ENCODE results near the gene ADAMTS14.
"Not testable (repeated sequence)": the region's sequence is repeated elsewhere in the genome, so short reads cannot be mapped to it uniquely, and the experiment has no call there.

ADAMTS14 gene

GRCh38 chr10:70658582-70659136 is 13.6 kb upstream of the ADAMTS14 start:
- DNase-seq (ENCODE audit: low spot score) = no peak

DNA sequence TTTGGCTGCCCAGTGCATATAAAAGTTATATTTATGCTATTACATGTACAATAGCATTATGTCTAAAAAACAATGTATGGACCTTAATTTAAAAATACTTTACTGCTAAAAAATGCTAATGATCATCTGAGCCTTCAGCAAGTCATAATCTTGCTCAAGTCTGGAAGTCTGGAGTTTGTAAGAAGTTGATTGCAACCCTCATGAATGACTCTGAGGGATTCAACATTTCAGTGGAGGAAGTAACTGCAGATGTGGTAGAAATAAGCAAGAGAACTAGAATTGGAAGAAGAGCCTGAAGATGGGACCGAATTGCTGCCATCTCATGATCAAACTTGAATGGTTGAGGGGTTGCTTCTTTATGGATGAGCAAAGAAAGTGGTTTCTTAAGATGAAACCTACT is 13.0 kb upstream of the ADAMTS14 start:
- DNase-seq (ENCODE audit: low spot score) = no peak

GRCh38 chr10:70660722-70661121 is 11.6 kb upstream of the ADAMTS14 start:
- no peak for DNase-seq (ENCODE audit: low spot score)

- DNase-seq (ENCODE audit: low spot score) = no peak
Measured at GRCh38 chr10:70661623-70662361, 10.5 kb upstream of the ADAMTS14 start.

DNA sequence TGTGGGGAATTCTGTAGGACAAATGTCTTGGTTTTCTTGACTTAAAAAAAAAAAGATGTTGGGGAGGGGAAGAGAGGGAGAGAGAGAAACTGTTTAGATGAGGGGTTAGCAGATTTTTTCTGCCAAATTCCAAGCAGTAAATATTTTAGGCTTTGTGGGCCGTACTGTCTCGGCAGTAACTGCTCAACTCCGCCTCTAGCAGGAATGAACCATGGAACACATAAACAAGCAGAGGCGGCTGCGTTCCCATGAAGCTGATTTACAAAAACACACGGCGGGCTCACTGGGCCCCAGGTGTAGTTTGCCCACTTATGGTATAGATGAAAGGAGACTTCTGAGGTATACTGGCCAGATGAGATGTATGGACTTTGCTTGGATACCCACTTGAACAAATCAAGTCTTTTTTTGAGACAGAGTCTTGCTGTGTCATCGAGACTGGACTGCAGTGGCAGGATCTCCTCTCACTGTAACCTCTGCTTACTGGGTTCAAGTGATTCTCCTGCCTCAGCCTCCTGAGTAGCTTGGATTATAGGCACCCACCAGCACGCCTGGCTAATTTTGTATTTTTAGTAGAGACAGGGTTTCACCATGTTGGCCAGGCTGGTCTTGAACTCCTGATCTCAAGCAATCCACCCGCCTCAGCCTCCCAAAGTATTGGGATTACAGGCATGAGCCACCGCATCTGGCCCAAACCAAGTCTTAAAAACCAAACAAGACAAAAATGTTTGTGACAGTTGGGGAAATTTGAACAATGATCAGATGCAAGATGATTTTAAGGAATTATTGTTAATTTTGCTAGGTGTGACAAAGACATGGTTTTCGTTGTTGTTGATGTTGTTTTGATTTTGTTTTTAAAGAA is 9.7 kb upstream of the ADAMTS14 start:
- no peak for DNase-seq (ENCODE audit: low spot score)

DNA sequence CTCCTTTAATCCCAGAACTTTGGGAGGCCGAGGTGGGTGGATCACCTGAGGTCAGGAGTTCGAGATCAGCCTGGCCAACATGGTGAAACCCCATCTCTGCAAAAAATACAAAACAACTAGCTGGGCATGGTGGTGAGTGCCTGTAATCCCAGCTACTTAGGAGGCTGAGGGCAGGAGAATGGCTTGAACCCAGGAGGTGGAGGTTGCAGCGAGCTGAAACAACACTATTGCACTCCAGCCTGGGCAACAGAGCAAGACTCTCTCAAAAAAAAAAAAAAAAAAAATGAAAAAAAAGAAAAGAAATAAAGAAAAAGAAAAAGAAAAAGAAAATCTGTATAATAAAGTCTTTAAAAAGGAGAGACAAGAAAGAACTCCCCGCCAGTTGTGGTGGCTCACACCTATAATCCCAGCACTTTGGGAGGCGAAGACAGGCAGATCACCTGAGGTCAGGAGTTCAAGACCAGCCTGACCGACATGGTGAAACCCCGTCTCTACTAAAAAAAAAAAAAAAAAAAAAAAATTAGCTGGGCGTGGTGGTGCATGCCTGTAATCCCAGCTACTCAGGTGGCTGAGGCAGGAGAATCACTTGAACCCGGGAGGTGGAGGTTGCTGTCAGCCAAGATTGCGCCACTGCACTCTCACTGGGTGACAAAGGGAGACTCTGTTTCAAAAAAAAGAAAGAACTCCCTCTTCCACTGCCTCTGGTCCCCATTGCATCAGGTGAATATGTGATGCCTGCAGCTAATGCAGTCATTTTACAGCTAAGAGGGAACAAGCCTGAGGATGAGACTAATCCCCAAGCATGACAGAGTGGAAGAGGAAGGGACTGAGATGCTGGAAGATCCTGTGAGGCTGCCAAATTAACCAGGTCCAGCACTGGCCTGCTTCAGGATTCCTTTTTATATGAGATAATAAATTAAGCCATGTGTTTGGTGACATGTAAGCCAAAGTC is 8.6 kb upstream of the ADAMTS14 start:
- not testable (repeated sequence) for DNase-seq (ENCODE audit: low spot score)

DNA sequence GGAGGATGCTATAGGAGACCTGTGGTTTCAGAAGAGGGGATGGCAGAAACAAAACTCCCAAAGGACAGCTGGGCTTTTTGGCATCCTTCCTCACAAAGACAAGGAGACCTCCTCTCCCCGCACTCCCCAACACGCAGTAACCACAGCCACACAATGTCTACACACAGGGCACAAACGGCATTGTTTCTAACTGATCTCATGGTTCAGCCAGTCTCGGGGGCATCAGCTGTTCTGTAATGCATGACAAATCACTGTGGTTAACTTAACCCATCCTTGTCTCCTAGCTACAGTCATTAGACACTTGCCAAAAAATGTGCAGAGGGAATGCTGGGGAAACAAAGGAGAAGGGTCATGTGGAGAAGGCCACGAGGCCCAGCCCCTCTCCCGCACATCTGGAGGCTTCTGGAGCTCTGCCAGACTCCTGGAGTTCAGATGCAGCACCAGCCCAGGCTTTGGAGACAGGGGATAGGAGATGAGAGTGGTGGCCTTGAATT is 7.6 kb upstream of the ADAMTS14 start:
- DNase-seq (ENCODE audit: low spot score) = no peak

GRCh38 chr10:70666960-70667798 is 5.1 kb upstream of the ADAMTS14 start:
- DNase-seq (ENCODE audit: low spot score) = no peak

DNA sequence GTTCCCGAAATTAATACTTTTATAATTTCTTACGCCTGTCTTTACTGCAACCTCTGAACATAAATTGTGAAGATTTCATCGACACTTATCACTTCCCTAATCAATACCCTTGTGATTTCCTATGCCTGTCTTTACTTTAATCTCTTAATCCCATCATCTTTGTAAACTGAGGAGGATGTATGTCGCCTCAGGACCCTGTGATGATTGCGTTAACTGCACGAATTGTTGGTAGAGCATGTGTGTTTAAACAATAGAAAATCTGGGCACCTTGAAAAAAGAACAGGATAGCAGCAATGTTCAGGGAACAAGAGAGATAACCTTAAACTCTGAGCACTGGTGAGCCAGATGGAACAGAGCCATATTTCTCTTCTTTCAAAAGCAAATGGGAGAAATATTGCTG is 4.5 kb upstream of the ADAMTS14 start:
- not testable (repeated sequence) for DNase-seq (ENCODE audit: low spot score)

GRCh38 chr10:70668454-70668970 is 3.8 kb upstream of the ADAMTS14 start:
- DNase-seq (ENCODE audit: low spot score) = no peak

DNA sequence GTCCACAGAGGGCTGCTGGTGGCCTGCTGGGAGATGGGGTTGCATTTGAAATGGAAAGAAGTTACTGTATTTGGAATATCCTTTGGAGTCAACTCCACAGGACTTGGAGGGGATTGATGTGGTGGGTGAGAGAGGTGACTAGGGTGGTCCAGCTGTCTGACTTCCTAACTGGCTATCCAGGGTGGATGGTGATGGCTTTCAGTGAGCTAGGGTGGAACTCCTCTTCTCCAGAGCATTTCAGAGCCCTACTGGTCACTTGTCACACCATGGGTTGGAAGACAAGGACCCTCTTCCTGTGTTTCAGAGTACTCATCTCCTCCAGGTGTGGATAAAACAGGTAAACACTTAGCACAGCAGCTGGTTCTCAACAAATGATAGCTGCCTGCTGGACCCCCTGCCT is 3.3 kb upstream of the ADAMTS14 start:
- DNase-seq (ENCODE audit: low spot score) = no peak

- DNase-seq (ENCODE audit: low spot score) = no peak
Measured at GRCh38 chr10:70669732-70670317, 2.5 kb upstream of the ADAMTS14 start.

- DNase-seq (ENCODE audit: low spot score) = no peak
Measured at GRCh38 chr10:70671619-70672164, 614 bp upstream of the ADAMTS14 start.

DNA sequence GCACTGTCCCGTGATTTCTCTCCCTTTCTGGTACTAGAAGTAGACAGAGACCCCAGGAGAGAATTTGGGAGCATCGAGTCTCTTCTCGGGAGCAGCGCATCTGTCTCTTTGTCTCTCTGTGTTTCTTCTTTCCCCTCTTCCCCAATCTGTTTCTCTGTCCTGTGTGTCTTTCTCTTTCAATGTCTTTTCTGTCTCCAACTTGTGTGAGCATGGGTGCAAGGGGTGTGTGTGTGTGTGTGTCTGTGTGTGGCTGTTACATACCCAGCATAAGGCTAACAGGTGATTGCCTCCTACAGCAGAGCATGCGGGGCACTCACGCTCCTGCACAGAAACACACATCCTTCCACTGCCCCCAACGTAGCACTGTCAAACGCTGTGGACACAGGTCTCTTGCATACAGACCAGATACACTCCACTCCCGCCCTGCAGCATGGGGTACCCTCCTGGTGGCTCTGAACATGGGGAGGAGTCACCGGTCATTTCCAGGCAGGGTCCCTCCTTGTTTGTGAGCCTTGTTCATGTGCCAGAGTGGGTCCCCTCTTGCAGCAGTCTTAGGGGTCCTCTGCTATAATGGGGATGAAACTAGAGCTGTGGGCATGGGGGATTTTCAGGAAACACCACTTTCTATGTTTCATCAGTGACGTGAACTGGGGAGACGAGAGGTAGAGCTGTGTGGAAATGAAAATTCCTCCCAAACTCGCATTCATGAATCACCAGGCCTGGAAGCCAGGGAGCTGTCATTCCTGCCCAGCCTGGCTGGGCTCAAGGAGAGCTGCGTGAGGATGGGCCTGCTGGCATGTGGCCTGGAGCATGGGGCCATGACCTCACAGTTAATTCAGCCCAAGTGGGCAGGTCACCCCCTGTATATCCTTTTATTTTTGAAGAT is 980 bp downstream of the ADAMTS14 start:
- no peak for DNase-seq (ENCODE audit: low spot score)

- no peak for DNase-seq (ENCODE audit: low spot score)
Measured at GRCh38 chr10:70673929-70674559, 1.7 kb downstream of the ADAMTS14 start.

- DNase-seq (ENCODE audit: low spot score) = no peak
Measured at GRCh38 chr10:70674560-70675495, 2.5 kb downstream of the ADAMTS14 start.

DNA sequence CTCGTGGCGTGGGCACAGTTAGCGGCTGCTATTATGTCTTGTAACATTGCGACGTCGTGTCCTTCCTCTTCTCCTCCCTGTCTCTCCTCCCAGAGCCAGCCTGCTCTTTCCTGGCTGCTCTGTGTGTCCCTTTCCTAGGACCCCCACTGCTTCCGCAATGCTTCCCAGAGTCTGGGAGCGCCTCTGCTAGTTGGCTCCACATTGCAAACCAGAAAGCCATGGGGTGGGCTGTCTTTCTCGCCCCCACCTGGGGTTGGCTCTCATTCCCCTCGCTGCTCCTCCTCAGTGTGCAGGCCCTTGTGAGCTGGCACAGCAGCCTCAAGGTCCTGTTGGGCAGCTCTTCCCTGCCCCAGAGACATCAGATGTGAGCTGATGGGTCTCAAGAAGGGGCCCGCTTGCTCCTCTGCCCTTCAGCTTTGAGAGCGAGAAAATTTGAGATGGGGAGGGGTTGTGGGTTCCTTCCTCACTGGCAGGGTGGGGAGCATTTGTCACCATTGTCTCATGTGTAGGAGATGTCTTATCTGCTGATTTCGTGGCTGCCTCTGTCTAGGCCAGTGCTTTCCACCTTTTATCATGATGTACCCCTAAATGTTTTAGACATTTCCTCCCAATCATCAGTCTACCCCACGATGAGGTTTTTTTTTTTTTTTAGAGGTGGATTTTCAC is 3.3 kb downstream of the ADAMTS14 start:
- no peak for DNase-seq (ENCODE audit: low spot score)

All from D341Med (cell line).